Mesodermal cell (in vitro differentiated cells): ENCODE measurements around the gene MAD1L1.
"Not testable (repeated sequence)": the region's sequence is repeated elsewhere in the genome, so short reads cannot be mapped to it uniquely, and the experiment has no call there.

Experiments used
- H3K27ac ChIP-seq: 2 replicates; pipeline ENCODE4 v1.7.0; 2013; ENCODE audit warnings: mild to moderate bottlenecking, low read depth, low read length, moderate library complexity; ENCODE audit not compliant: severe bottlenecking
- H3K36me3 ChIP-seq: 2 replicates; pipeline ENCODE4 v1.7.1; 2013; ENCODE audit warnings: mild to moderate bottlenecking, low read length, moderate library complexity; ENCODE audit not compliant: control insufficient read depth, insufficient read depth
- H3K4me1 ChIP-seq: one replicate; pipeline ENCODE4 v1.7.1; 2013; ENCODE audit warnings: mild to moderate bottlenecking, low read length; ENCODE audit not compliant: insufficient read depth, control insufficient read depth, poor library complexity, severe bottlenecking
- H3K4me3 ChIP-seq: 2 replicates; pipeline ENCODE4 v1.7.0; 2013; ENCODE audit warnings: low read length, control low read depth, mild to moderate bottlenecking; ENCODE audit not compliant: insufficient read depth, poor library complexity, severe bottlenecking; ENCODE audit errors: extremely low read depth
- H3K9me3 ChIP-seq: 2 replicates; pipeline ENCODE4 v1.7.1; 2013; ENCODE audit warnings: mild to moderate bottlenecking, low read length, moderate library complexity; ENCODE audit not compliant: control insufficient read depth
- WGBS, 2 experiments: methylation state at CpG; one replicate each; pipeline ENCODE4 v1.1.5; 2013; ENCODE audit warnings: missing lambda C conversion rate in 2 of 2; ENCODE audit not compliant: insufficient coverage in 2 of 2; 5-methylcytosine and 5-hydroxymethylcytosine counted together

Gene MAD1L1

GRCh38 chr7:1815551-1816281 is 417.0 kb downstream of the MAD1L1 start:
- H3K36me3 ChIP-seq, H3K27ac ChIP-seq, H3K4me1 ChIP-seq, H3K4me3 ChIP-seq, H3K9me3 ChIP-seq: not testable (repeated sequence)
- WGBS, 2 experiments, result 90 to 91% methylated on average over 17 to 28 of the region's 36 CpGs

- WGBS, 2 experiments, result 86 to 93% methylated on average over 8 to 13 of the region's 17 CpGs
- Histone ChIP-seq H3K9me3 (no peaks in the 10 kb centered on the region), H3K36me3 (peaks cover 2% of the 10 kb centered on the region), H3K4me1 (no peaks in the 10 kb centered on the region), H3K4me3 (no peak overlapping the region), H3K27ac (no peak overlapping the region)
Measured at GRCh38 chr7:1815051-1815481, 417.7 kb downstream of the MAD1L1 start.

GRCh38 chr7:1814089-1814811 is 418.5 kb downstream of the MAD1L1 start:
- Histone ChIP-seq H3K27ac (no peak overlapping the region), H3K9me3 (no peaks in the 10 kb centered on the region), H3K4me3 (no peak overlapping the region), H3K36me3 (peaks cover 2% of the 10 kb centered on the region), H3K4me1 (no peaks in the 10 kb centered on the region)
- 86 to 91% methylated on average over 16 to 22 of the region's 22 CpGs for WGBS, 2 experiments

GRCh38 chr7:1813394-1814088 is 419.2 kb downstream of the MAD1L1 start:
- H3K36me3 ChIP-seq, result peaks cover 2% of the 10 kb centered on the region
- H3K27ac ChIP-seq, result no peak overlapping the region
- H3K4me1 ChIP-seq, result no peaks in the 10 kb centered on the region
- no peaks in the 10 kb centered on the region for H3K9me3 ChIP-seq
- 94 to 98% methylated on average over 16 of the region's 18 CpGs for WGBS, 2 experiments
- H3K4me3 ChIP-seq, result no peak overlapping the region

- WGBS, 2 experiments, result 67 to 72% methylated on average over 25 to 30 of the region's 33 CpGs
- Histone ChIP-seq H3K4me3 (no peak overlapping the region), H3K4me1 (no peaks in the 10 kb centered on the region), H3K36me3 (peaks cover 2% of the 10 kb centered on the region), H3K27ac (no peak overlapping the region), H3K9me3 (no peaks in the 10 kb centered on the region)
Measured at GRCh38 chr7:1812509-1813393, 420.0 kb downstream of the MAD1L1 start.

DNA sequence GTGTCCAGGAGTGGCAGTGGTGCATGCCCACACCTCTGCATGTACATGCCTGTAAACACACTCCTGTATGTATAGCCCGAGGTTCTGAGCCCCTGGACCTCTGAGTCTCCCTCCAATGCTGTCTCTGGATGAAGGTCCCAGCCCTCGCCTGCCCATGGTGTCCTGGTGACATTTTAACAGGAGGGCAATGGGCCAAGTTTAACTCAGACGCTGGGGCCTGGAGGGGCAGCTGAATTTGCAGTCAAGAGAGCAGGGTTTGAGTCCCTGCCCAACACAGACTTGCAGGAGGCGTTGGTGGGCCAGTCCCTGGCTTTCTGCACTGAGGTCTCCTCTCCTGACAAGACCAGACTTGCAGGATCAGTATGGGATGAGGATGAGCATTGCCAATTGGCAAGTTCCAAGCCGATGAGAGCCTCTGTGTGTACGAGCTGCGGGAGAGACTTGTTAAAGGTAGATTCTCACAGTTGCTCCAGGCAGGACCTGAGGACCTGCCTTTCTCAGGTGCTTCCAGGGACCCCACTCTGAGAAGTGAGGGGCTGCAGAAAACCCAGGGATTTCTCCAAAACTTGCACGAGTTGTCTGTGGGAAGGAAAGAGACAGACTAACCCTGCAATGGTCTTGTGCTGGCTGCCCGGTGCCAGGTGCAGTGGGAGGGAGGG is 420.8 kb downstream of the MAD1L1 start:
- no peak overlapping the region for H3K27ac ChIP-seq
- no peak overlapping the region for H3K4me3 ChIP-seq
- H3K9me3 ChIP-seq, result no peaks in the 10 kb centered on the region
- no peaks in the 10 kb centered on the region for H3K4me1 ChIP-seq
- WGBS, 2 experiments, result 78 to 87% methylated on average over 8 to 9 of the region's 9 CpGs
- peaks cover 2% of the 10 kb centered on the region for H3K36me3 ChIP-seq

- WGBS, 2 experiments, result 89 to 95% methylated on average over 16 to 24 of the region's 25 CpGs
- H3K9me3 ChIP-seq, result no peaks in the 10 kb centered on the region
- H3K4me1 ChIP-seq, result no peaks in the 10 kb centered on the region
- no peak overlapping the region for H3K4me3 ChIP-seq
- H3K36me3 ChIP-seq, result peaks cover 2% of the 10 kb centered on the region
- no peak overlapping the region for H3K27ac ChIP-seq
Measured at GRCh38 chr7:1810961-1811849, 421.5 kb downstream of the MAD1L1 start.

GRCh38 chr7:1810521-1810920 is 422.2 kb downstream of the MAD1L1 start:
- Histone ChIP-seq H3K36me3 (peaks cover 2% of the 10 kb centered on the region), H3K27ac (no peak overlapping the region), H3K4me1 (no peaks in the 10 kb centered on the region), H3K4me3 (no peak overlapping the region), H3K9me3 (no peaks in the 10 kb centered on the region)
- 94% methylated on average over 16 of the region's 16 CpGs for WGBS, 2 experiments

DNA sequence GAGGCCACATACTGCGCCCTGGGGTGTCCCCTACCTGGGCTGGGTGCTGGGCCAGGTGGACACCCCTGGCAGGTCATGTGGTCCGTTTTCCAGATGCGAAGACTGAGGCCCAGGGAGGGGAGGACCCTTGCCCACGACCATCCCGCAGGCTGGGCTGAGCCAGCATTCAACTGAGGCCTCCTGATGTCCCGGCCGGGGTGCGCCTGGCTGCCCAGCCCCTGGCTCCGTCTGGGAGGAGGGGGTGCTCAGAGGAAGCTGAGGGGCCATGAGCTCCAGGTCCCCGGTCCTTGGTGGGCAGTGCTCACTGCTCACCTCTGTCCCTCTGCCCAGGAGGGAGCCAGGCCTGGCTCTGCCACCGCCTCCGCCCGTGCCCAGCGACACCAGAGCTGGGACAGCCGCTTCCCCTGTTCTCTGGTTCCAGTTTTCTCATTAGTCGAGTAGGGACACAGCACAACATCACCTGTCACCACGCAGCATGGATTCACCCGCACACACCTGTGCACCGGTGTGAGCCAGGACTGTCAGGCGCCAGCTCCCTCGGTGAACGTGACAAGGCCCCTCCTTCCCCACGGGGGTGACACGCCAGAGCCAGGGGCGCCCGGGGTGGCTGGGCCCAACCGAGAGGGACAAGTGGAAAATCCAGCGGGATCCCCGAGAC is 423.0 kb downstream of the MAD1L1 start:
- Histone ChIP-seq H3K4me1 (no peaks in the 10 kb centered on the region), H3K4me3 (no peak overlapping the region), H3K27ac (no peak overlapping the region), H3K9me3 (no peaks in the 10 kb centered on the region), H3K36me3 (no peaks in the 10 kb centered on the region)
- WGBS, 2 experiments, result 91 to 95% methylated on average over 27 of the region's 29 CpGs
